Right renal pelvis (tissue), 4 donors: ENCODE results near the gene CTNNA1. TPM values are rescaled to one million over a fixed set of nuclear protein-coding genes. Genes with fewer than 3 reads are reported as not detected.
A peak's percentile ranks its signal among the peaks of the same experiment; 100 is the strongest.

Experiments
- DNase-seq, 4 donors: peaks; one replicate each; pipeline ENCODE4 v3.0.0-alpha.2; 2013; ENCODE audit warnings: low read depth in 4 of 4, low spot score in 3 of 4, missing footprints in 1 of 4
- polyA plus RNA-seq, 4 donors: library from polyadenylated mRNA; unstranded; fragments of 120-200 nt; gene quantifications; one replicate each; pipeline ENCODE4 v1.2.1, GENCODE V29; 2013; ENCODE audit not compliant: insufficient read length in 4 of 4

CTNNA1 gene
- polyA plus RNA-seq, 4 donors: 368 to 439 (median 406) TPM

GRCh38 chr5:138943599-138944173, 190.5 kb downstream of the CTNNA1 start:
- DNase-seq: no peak

- DNase-seq: peak in 2 of 4 donors; percentile 50 to 69
Measured at GRCh38 chr5:138944527-138945322, 191.5 kb downstream of the CTNNA1 start.

- no peak for DNase-seq
Measured at GRCh38 chr5:138945421-138946240, 192.4 kb downstream of the CTNNA1 start.

- DNase-seq: no peak
Measured at GRCh38 chr5:138946241-138946623, 193.0 kb downstream of the CTNNA1 start.

- no peak for DNase-seq
Measured at GRCh38 chr5:138946831-138947560, 193.8 kb downstream of the CTNNA1 start.

GRCh38 chr5:138947780-138948179, 194.6 kb downstream of the CTNNA1 start:
- no peak for DNase-seq

- no peak for DNase-seq
Measured at GRCh38 chr5:138948471-138949222, 195.4 kb downstream of the CTNNA1 start.

GRCh38 chr5:138949223-138949574, 196.0 kb downstream of the CTNNA1 start:
- no peak for DNase-seq

- DNase-seq: no peak
Measured at GRCh38 chr5:138949988-138950387, 196.8 kb downstream of the CTNNA1 start.

- no peak for DNase-seq
Measured at GRCh38 chr5:138950421-138951031, 197.3 kb downstream of the CTNNA1 start.

- DNase-seq: no peak
Measured at GRCh38 chr5:138951091-138951985, 198.1 kb downstream of the CTNNA1 start.

GRCh38 chr5:138951986-138952735, 198.9 kb downstream of the CTNNA1 start:
- DNase-seq: no peak

- DNase-seq: no peak
Measured at GRCh38 chr5:138952962-138953361, 199.7 kb downstream of the CTNNA1 start.

GRCh38 chr5:138953387-138954256, 200.4 kb downstream of the CTNNA1 start:
- no peak for DNase-seq

GRCh38 chr5:138954257-138955012, 201.2 kb downstream of the CTNNA1 start:
- no peak for DNase-seq

GRCh38 chr5:138955013-138955660, 201.9 kb downstream of the CTNNA1 start:
- DNase-seq: no peak
